ENCODE data around the gene DNAH11. TPM values are rescaled to one million over a fixed set of nuclear protein-coding genes. Genes with fewer than 3 reads are reported as not detected.

The DNAH11 gene
- total RNA-seq: 3.4 TPM
- long read RNA-seq, partial matches to known transcripts: 2 of 4 reads
- long read RNA-seq, other reads (novel, unspliced or antisense): 2 of 4 reads

GRCh38 chr7:21542891-21543527, at the start of gene DNAH11:
DNAH11 (plus strand) TSS chr7:21543039; CDS start chr7:21543246, 207 bp downstream.
- peaks cover 13% of the 10 kb centered on the region for H3K4me1 ChIP-seq
- H3K9me3 ChIP-seq: no peaks in the 10 kb centered on the region
- ATAC-seq: peak; percentile 99
- DNase-seq: peak; percentile 82
- H3K4me3 ChIP-seq: peak within 1 kb of the TSS; percentile 51
- intact Hi-C loops (cut with DNase I): no loop called here
- TF ChIP-seq CTCF (IDR thresholded peaks at IDR 0.05): no peak
- H3K36me3 ChIP-seq: no peaks in the 10 kb centered on the region
- no peak within 1 kb of the TSS for H3K27ac ChIP-seq
- peaks cover 40% of the 10 kb centered on the region for H3K27me3 ChIP-seq

GRCh38 chr7:21495731-21496130, 47.1 kb upstream of the DNAH11 start:
- Histone ChIP-seq H3K36me3 (peaks cover under 1% of the 10 kb centered on the region), H3K27ac (no peak overlapping the region), H3K9me3 (no peaks in the 10 kb centered on the region), H3K4me3 (no peak overlapping the region), H3K27me3 (no peaks in the 10 kb centered on the region), H3K4me1 (no peaks in the 10 kb centered on the region)
- ATAC-seq (no peak), DNase-seq (no peak)
- no peak for TF ChIP-seq CTCF (IDR thresholded peaks at IDR 0.05)
- intact Hi-C loops (cut with DNase I): no loop called here

- DNase-seq (no peak), ATAC-seq (no peak)
- H3K36me3 ChIP-seq: no peaks in the 10 kb centered on the region
- H3K4me3 ChIP-seq: no peak overlapping the region
- no peaks in the 10 kb centered on the region for H3K27me3 ChIP-seq
- H3K4me1 ChIP-seq: no peaks in the 10 kb centered on the region
- no peak overlapping the region for H3K27ac ChIP-seq
- no peaks in the 10 kb centered on the region for H3K9me3 ChIP-seq
- peak; percentile 11 for TF ChIP-seq CTCF (IDR thresholded peaks at IDR 0.05)
- intact Hi-C loops (cut with DNase I): no loop called here
Observed at GRCh38 chr7:21497072-21497471, 45.8 kb upstream of the DNAH11 start.

- Histone ChIP-seq H3K9me3 (no peaks in the 10 kb centered on the region), H3K36me3 (no peaks in the 10 kb centered on the region), H3K27me3 (no peaks in the 10 kb centered on the region), H3K4me3 (no peak overlapping the region), H3K4me1 (no peaks in the 10 kb centered on the region), H3K27ac (no peak overlapping the region)
- DNase-seq: no peak
- ATAC-seq: no peak
- TF ChIP-seq CTCF (IDR thresholded peaks at IDR 0.05): no peak
- intact Hi-C loops (cut with DNase I): loop anchor here (10.0 kb wide), 1 partner anchor 235 kb away; no protein-coding TSS in a partner anchor
Observed at GRCh38 chr7:21500117-21500832, 42.6 kb upstream of the DNAH11 start.

GRCh38 chr7:21504021-21504420, 38.8 kb upstream of the DNAH11 start:
- Histone ChIP-seq H3K27me3 (no peaks in the 10 kb centered on the region), H3K27ac (no peak overlapping the region), H3K4me3 (no peak overlapping the region), H3K4me1 (no peaks in the 10 kb centered on the region), H3K9me3 (no peaks in the 10 kb centered on the region), H3K36me3 (no peaks in the 10 kb centered on the region)
- DNase-seq: no peak
- TF ChIP-seq CTCF (IDR thresholded peaks at IDR 0.05): no peak
- intact Hi-C loops (cut with DNase I): loop anchor here (10.0 kb wide), 1 partner anchor 239 kb away; no protein-coding TSS in a partner anchor
- peak; percentile 37 for ATAC-seq

All from upper lobe of right lung (tissue), 1 donor.